Smooth muscle cell (in vitro differentiated cells): Measurements from ENCODE around the gene MTMR1. TPM values are rescaled to one million over a fixed set of nuclear protein-coding genes. Genes with fewer than 3 reads are reported as not detected.

ENCODE experiments used
- DNase-seq: peaks from one replicate; lab custom pipeline; 2025; ENCODE audit not compliant: unreplicated experiment; lab: John Stamatoyannopoulos, UW
- H2AFZ ChIP-seq: fragments of 200-600 bp; sonication (generic); 2 replicates; pipeline ENCODE4 v1.6.0; 2016; ENCODE audit warnings: antibody characterized with exemption, low read depth, mild to moderate bottlenecking
- H3F3A ChIP-seq: fragments of 200-600 bp; sonication (generic); 2 replicates; pipeline ENCODE4 v1.6.0; 2017; ENCODE audit warnings: antibody characterized with exemption, low read depth
- H3K27ac ChIP-seq: fragments of 200-600 bp; sonication (generic); 2 replicates; pipeline ENCODE4 v1.5.1; 2016; ENCODE audit warnings: low read depth, mild to moderate bottlenecking
- H3K27me3 ChIP-seq: fragments of 200-600 bp; sonication (generic); 2 replicates; pipeline ENCODE4 v1.6.1; 2016; ENCODE audit warnings: low read depth, mild to moderate bottlenecking
- H3K36me3 ChIP-seq: fragments of 200-600 bp; sonication (generic); 2 replicates; pipeline ENCODE4 v1.5.1; 2016; ENCODE audit warnings: low read depth
- H3K4me1 ChIP-seq: fragments of 200-600 bp; sonication (generic); 2 replicates; pipeline ENCODE4 v1.5.1; 2016; ENCODE audit warnings: low read depth
- H3K4me2 ChIP-seq: fragments of 200-600 bp; sonication (generic); 2 replicates; pipeline ENCODE4 v1.6.0; 2016; ENCODE audit warnings: mild to moderate bottlenecking
- H3K4me3 ChIP-seq: fragments of 200-600 bp; sonication (generic); 2 replicates; pipeline ENCODE4 v1.5.1; 2016; ENCODE audit warnings: mild to moderate bottlenecking
- H3K79me2 ChIP-seq: fragments of 200-600 bp; sonication (generic); 2 replicates; pipeline ENCODE4 v1.6.0; 2016; ENCODE audit warnings: low read depth, mild to moderate bottlenecking
- H3K9ac ChIP-seq: fragments of 200-600 bp; sonication (generic); 2 replicates; pipeline ENCODE4 v1.6.0; 2016; ENCODE audit warnings: low read depth
- H3K9me3 ChIP-seq: fragments of 200-600 bp; sonication (generic); replicated peaks from 2 replicates; pipeline ENCODE4 v1.5.1; 2016; ENCODE audit warnings: low read depth
- H4K20me1 ChIP-seq: fragments of 200-600 bp; sonication (generic); 2 replicates; pipeline ENCODE4 v1.6.0; 2016; ENCODE audit warnings: low read depth
- CTCF ChIP-seq: fragments of 200-600 bp; sonication (generic); IDR thresholded peaks from 2 replicates; pipeline ENCODE4 v1.5.1; 2017; ENCODE audit warnings: borderline replicate concordance, mild to moderate bottlenecking, antibody characterized with exemption; ENCODE audit not compliant: insufficient read depth, poor library complexity, severe bottlenecking
- WGBS: methylation state at CpG from one replicate; pipeline ENCODE4 v1.1.7; 2016; ENCODE audit warnings: low lambda C conversion rate; 5-methylcytosine and 5-hydroxymethylcytosine counted together
- polyA plus RNA-seq: library from polyadenylated mRNA; unstranded; fragments of >200 nt; fragmentation: Nextera tagmentation; extraction: Ambion mirVana; gene quantifications from 2 replicates; pipeline ENCODE4 v1.2.1, GENCODE V29; 2016
- total RNA-seq: library from RNA; depleted of rRNA; stranded (reverse); fragments of >200 nt; gene quantifications from 2 replicates; pipeline ENCODE4 v1.2.3, GENCODE V29; 2014

The MTMR1 gene
- total and polyA plus RNA-seq, 2 experiments from 2014 or later: 10.1 to 13.8 TPM

DNA sequence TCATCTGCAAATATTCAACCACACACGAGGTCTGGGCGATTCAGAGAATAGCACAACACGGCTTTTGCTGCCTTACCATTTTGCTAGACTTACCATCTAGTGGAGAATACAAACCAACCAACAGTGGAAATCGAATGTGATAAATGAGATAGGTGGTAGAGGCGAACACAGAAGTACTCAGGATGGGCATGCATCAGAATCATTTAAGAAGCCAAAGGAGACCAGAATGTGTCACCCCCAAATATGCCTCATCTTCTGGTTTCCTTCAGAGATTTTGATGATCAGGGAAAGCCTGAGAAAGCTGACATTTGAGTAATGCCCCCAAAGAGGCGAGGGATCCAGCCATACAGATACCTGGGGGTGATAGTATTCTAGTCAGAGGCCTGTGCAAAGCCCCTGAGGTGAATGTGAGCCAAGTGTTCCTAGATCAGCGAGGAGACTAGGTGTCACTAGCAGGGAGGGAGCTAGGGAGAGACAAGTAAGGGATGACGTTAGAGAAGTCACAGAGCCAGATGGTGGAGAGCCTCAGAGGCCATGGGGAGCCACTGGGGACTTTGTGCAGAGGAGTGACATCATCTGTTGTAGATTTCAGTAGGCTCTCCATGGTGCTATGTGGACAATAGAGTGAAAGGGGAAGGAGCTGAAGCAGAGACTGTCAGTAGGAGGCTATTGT is 1.7 kb downstream of the MTMR1 start:
- H3K79me2 ChIP-seq: peaks cover 16% of the 10 kb centered on the region
- no peak for TF ChIP-seq CTCF
- peak overlapping the region; percentile 90 for H3K4me2 ChIP-seq
- no peaks in the 10 kb centered on the region for H3K36me3 ChIP-seq
- DNase-seq: no peak
- no peaks in the 10 kb centered on the region for H4K20me1 ChIP-seq
- peak overlapping the region; percentile 93 for H3K27ac ChIP-seq
- H2AFZ ChIP-seq: no peak overlapping the region
- H3K9ac ChIP-seq: peak overlapping the region; percentile 86
- peaks cover 3% of the 10 kb centered on the region for H3K4me1 ChIP-seq
- H3K9me3 ChIP-seq: no peaks in the 10 kb centered on the region
- no peaks in the 10 kb centered on the region for H3F3A ChIP-seq
- peak overlapping the region; percentile 57 for H3K4me3 ChIP-seq
- WGBS: 63% methylated on average over 8 of the region's 8 CpGs
- no peaks in the 10 kb centered on the region for H3K27me3 ChIP-seq

GRCh38 chrX:150696331-150696730 is 3.1 kb downstream of the MTMR1 start:
- no peak overlapping the region for H3K9ac ChIP-seq
- H3K36me3 ChIP-seq: no peaks in the 10 kb centered on the region
- no peaks in the 10 kb centered on the region for H3K27me3 ChIP-seq
- no peaks in the 10 kb centered on the region for H3K9me3 ChIP-seq
- no peak for DNase-seq
- no peak overlapping the region for H3K4me3 ChIP-seq
- no peak overlapping the region for H2AFZ ChIP-seq
- H4K20me1 ChIP-seq: no peaks in the 10 kb centered on the region
- H3K4me1 ChIP-seq: peaks cover 3% of the 10 kb centered on the region
- peaks cover 16% of the 10 kb centered on the region for H3K79me2 ChIP-seq
- no peak overlapping the region for H3K27ac ChIP-seq
- H3K4me2 ChIP-seq: no peak overlapping the region
- no peaks in the 10 kb centered on the region for H3F3A ChIP-seq
- TF ChIP-seq CTCF: no peak
- 73% methylated on average over 1 of the region's 1 CpG for WGBS

DNA sequence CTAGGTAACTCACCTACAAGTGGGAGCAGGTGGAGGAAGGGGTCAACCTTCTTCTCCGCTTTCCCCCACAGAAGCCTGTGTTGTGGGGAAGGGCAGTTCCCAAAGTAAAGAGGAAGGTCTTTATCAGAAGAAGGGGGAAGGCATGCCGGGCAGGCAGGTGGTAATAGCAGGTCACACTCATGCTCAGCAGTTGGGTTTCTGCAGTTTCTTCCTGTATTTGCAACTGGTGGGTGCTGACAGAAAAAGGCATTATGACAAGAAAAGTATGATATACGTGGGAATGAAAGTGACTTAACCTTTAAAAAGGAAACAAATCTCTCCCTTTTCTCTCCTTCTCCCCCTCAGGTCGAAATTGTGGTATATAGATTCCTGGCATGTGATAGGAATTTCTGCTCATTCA is 3.7 kb downstream of the MTMR1 start:
- Histone ChIP-seq H3K79me2 (peaks cover 16% of the 10 kb centered on the region), H3K9ac (no peak overlapping the region), H3K4me2 (no peak overlapping the region), H3K36me3 (no peaks in the 10 kb centered on the region), H4K20me1 (no peaks in the 10 kb centered on the region), H3K9me3 (no peaks in the 10 kb centered on the region), H3K4me1 (peaks cover 3% of the 10 kb centered on the region), H3K4me3 (no peak overlapping the region), H3F3A (no peaks in the 10 kb centered on the region), H2AFZ (no peak overlapping the region), H3K27ac (no peak overlapping the region), H3K27me3 (no peaks in the 10 kb centered on the region)
- 66% methylated on average over 4 of the region's 4 CpGs for WGBS
- TF ChIP-seq CTCF: no peak
- DNase-seq: no peak

- Histone ChIP-seq H3K4me2 (no peak overlapping the region), H3K79me2 (peaks cover 16% of the 10 kb centered on the region), H3K4me3 (no peak overlapping the region), H3K36me3 (no peaks in the 10 kb centered on the region), H2AFZ (no peak overlapping the region), H3F3A (peaks cover 3% of the 10 kb centered on the region), H3K27me3 (no peaks in the 10 kb centered on the region), H3K9me3 (no peaks in the 10 kb centered on the region), H4K20me1 (no peaks in the 10 kb centered on the region), H3K27ac (no peak overlapping the region), H3K4me1 (peaks cover 3% of the 10 kb centered on the region), H3K9ac (no peak overlapping the region)
- WGBS: 73% methylated on average over 7 of the region's 7 CpGs
- no peak for TF ChIP-seq CTCF
- no peak for DNase-seq
Measured at GRCh38 chrX:150697641-150698040, 4.4 kb downstream of the MTMR1 start.
